GM23248 (cell line): ENCODE results near the gene DENND10.

ENCODE experiments used
- EZH2 ChIP-seq: fragments of 200-600 bp; sonication (generic); IDR thresholded peaks from 2 replicates; pipeline ENCODE4 v1.6.1; 2018; ENCODE audit warnings: antibody characterized with exemption, mild to moderate bottlenecking; ENCODE audit not compliant: insufficient read depth, poor library complexity, severe bottlenecking
- EZH2phosphoT487 ChIP-seq: fragments of 200-600 bp; sonication (generic); IDR thresholded peaks from 2 replicates; pipeline ENCODE4 v1.6.1; 2018; ENCODE audit warnings: antibody characterized with exemption, moderate library complexity, mild to moderate bottlenecking, low read depth; ENCODE audit not compliant: insufficient read depth

DNA sequence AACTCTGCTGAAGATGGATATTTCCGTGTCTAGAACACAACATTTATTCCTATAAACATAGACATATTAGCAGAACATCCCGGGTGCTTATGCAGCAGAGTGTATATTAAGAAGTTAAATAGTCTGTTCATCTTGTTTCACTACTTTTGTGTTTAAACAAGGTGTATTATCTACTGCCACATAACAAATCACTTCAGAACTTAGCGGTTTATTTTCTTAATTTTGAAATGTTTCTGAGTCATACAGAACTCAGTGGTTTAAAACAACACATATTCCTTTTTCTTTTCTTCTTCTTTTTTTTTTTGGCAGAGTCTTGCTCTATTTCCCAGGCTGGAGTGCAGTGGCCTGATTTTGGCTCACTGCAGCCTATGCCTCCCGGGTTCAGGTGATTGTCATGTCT lies 25.8 kb downstream of the DENND10 start:
- TF ChIP-seq EZH2, result no peak
- no peak for TF ChIP-seq EZH2phosphoT487
